SH-SY5Y (cell line): Measurements from ENCODE around the gene DNAJC19.

ENCODE experiments used
- GATA2 ChIP-seq: IDR thresholded peaks from 2 replicates; pipeline ENCODE4 v1.6.1; 2011; ENCODE audit warnings: mild to moderate bottlenecking, low read depth, low read length
- GATA3 ChIP-seq: IDR thresholded peaks from 2 replicates; pipeline ENCODE4 v1.6.1; 2011; ENCODE audit warnings: low read depth, mild to moderate bottlenecking, low read length, moderate library complexity

DNA sequence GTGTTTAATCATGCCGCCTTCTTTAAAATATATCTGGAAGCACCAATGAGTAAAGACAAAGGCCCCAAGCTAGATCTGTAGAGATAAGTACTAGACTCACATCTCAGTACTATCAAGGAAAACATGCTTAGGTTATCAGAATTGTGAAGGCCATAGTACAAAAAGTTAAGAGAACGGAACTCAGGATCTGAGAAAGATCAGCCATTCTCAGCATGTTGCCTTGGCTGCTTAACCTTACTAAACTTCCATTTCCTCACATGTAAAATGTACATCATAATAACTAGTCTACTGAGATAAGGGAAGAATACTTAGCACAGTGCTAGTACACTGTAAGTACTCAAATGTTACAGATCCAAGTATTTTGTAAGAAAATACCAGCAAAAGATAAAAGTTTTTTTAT is 7.6 kb downstream of the DNAJC19 start:
- TF ChIP-seq GATA3 = no peak
- TF ChIP-seq GATA2 = no peak
